ENCODE data around the gene BMPR1A. TPM values are rescaled to one million over a fixed set of nuclear protein-coding genes. Genes with fewer than 3 reads are reported as not detected.

BMPR1A gene
- total RNA-seq, 4 donors from 2014 or later, result 5.2 to 40.2 (median 26.0) TPM

DNA sequence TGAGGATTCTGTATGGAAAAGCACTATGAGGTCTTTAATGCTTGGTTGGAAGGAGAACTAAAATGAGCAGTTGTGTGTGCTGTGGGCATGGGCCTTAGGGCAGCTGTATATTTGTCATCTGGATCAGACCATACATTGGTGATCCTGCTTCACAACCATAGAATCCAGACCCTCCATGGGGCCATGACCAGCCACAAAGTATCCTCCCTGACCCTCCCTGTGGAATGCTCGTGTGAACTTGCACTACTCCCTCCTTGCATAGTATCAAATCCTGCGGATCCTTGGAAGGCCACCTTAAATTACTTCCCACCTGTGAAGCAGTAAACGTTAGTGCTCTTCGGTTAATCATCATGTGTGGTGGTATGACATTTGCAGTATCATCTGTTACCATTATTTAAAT lies 67.1 kb downstream of the BMPR1A start:
- Histone ChIP-seq H3K27me3 (no peaks in the 10 kb centered on the region), H3K4me1 (peaks cover 0 to 9% (median 0%) of the 10 kb centered on the region in 3 donors), H3K27ac (no peak overlapping the region), H3K4me3 (no peak overlapping the region), H3K9me3 (no peaks in the 10 kb centered on the region), H3K36me3 (no peaks in the 10 kb centered on the region)
- WGBS, 2 donors, result 82 to 84% methylated on average over 4 of the region's 4 CpGs
- TF ChIP-seq CTCF (IDR thresholded peaks at IDR 0.05) (no peak), POLR2A (IDR thresholded peaks at IDR 0.05) (no peak)
- intact Hi-C loops (cut with DNase I), result no loop called here
- DNase-seq, result no peak

DNA sequence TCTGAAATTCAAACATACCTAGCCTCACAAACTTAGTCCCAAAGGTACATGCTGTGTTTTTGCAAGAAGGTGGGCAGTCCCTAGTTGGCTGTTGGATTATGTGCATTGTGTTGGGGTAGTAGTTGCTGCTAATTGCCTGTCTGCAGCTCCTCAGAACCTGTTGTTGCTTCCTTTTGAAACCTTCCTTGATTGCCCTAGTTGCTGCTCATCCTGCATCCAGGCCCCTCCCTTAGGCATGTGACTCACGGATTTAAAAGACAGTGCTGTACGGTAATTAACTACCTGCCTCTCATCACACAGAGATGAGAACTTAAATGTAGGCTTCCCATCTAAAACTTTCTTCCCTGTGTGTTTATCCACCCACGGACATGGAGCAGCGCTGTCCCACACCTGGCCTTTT lies 67.7 kb downstream of the BMPR1A start:
- no peaks in the 10 kb centered on the region for H3K9me3 ChIP-seq
- H3K27ac ChIP-seq, result no peak overlapping the region
- no peaks in the 10 kb centered on the region for H3K36me3 ChIP-seq
- 57 to 67% methylated on average over 4 of the region's 4 CpGs for WGBS, 2 donors
- TF ChIP-seq POLR2A (IDR thresholded peaks at IDR 0.05), result no peak
- no peak for TF ChIP-seq CTCF (IDR thresholded peaks at IDR 0.05)
- no peaks in the 10 kb centered on the region for H3K27me3 ChIP-seq
- no peak overlapping the region for H3K4me3 ChIP-seq
- peaks cover 0 to 15% (median 0%) of the 10 kb centered on the region in 3 donors for H3K4me1 ChIP-seq
- intact Hi-C loops (cut with DNase I), result no loop called here
- no peak for DNase-seq

- peaks cover 0 to 27% (median 4%) of the 10 kb centered on the region in 3 donors for H3K4me1 ChIP-seq
- TF ChIP-seq CTCF (IDR thresholded peaks at IDR 0.05) (no peak), POLR2A (IDR thresholded peaks at IDR 0.05) (no peak)
- no peak for DNase-seq
- H3K36me3 ChIP-seq, result no peaks in the 10 kb centered on the region
- H3K4me3 ChIP-seq, result no peak overlapping the region
- no peaks in the 10 kb centered on the region for H3K27me3 ChIP-seq
- 78 to 90% methylated on average over 2 of the region's 2 CpGs for WGBS, 2 donors
- H3K9me3 ChIP-seq, result no peaks in the 10 kb centered on the region
- H3K27ac ChIP-seq, result no peak overlapping the region
- intact Hi-C loops (cut with DNase I), result no loop called here
Observed at GRCh38 chr10:86825366-86825765, 68.9 kb downstream of the BMPR1A start.

DNA sequence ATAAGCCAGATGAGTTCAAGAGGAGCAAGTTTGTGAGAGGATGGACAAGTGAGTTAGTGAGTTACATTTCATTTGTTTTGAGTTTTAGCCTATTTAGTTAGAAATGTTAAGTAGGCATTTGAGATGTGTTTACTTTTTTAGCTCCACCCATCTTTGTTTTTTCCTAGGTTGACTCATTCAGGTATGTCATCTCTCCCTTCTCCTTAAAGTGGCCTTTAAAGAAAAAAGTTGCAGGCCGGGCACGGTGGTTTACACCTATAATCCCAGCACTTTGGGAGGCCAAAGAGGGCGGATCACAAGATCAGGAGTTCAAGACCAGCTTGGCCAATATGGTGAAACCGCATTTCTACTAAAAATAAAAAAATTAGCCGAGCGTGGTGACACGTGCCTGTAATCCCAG lies 71.2 kb downstream of the BMPR1A start:
- intact Hi-C loops (cut with DNase I), result no loop called here
- peaks cover 0 to 38% (median 4%) of the 10 kb centered on the region in 3 donors for H3K4me1 ChIP-seq
- DNase-seq, result no peak
- no peak overlapping the region for H3K4me3 ChIP-seq
- H3K9me3 ChIP-seq, result no peaks in the 10 kb centered on the region
- TF ChIP-seq POLR2A (IDR thresholded peaks at IDR 0.05) (no peak), CTCF (IDR thresholded peaks at IDR 0.05) (no peak)
- WGBS, 2 donors, result 83 to 85% methylated on average over 7 of the region's 7 CpGs
- H3K27ac ChIP-seq, result no peak overlapping the region
- no peaks in the 10 kb centered on the region for H3K27me3 ChIP-seq
- no peaks in the 10 kb centered on the region for H3K36me3 ChIP-seq

DNA sequence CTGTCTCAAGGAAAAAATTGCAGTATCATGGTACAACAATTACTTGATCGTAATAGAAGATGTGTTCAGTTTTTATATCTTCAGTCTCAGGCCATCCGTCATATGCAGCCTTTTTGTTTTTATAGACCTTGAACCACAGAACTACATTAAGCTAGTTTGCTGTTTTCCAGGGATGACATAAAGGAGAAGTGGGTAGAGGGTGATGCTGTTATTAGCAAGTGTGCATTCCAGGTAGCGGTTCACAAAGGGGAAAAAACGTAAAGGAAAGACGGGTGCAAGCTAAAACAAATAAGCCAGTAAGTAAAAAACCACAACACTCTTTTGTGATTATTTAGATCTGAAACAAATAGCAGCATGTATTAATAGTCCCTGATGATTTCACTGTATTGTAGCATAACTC lies 71.7 kb downstream of the BMPR1A start:
- WGBS, 2 donors, result 81 to 85% methylated on average over 5 of the region's 5 CpGs
- Histone ChIP-seq H3K27me3 (no peaks in the 10 kb centered on the region), H3K4me1 (peaks cover 0 to 43% (median 4%) of the 10 kb centered on the region in 3 donors), H3K36me3 (no peaks in the 10 kb centered on the region), H3K4me3 (no peak overlapping the region), H3K9me3 (no peaks in the 10 kb centered on the region), H3K27ac (no peak overlapping the region)
- no peak for DNase-seq
- intact Hi-C loops (cut with DNase I), result no loop called here
- TF ChIP-seq CTCF (IDR thresholded peaks at IDR 0.05), result no peak
- TF ChIP-seq POLR2A (IDR thresholded peaks at IDR 0.05), result no peak

All from esophagus squamous epithelium (tissue), 5 donors.